ENCODE measurements around the gene PAX3.

PAX3 gene

DNA sequence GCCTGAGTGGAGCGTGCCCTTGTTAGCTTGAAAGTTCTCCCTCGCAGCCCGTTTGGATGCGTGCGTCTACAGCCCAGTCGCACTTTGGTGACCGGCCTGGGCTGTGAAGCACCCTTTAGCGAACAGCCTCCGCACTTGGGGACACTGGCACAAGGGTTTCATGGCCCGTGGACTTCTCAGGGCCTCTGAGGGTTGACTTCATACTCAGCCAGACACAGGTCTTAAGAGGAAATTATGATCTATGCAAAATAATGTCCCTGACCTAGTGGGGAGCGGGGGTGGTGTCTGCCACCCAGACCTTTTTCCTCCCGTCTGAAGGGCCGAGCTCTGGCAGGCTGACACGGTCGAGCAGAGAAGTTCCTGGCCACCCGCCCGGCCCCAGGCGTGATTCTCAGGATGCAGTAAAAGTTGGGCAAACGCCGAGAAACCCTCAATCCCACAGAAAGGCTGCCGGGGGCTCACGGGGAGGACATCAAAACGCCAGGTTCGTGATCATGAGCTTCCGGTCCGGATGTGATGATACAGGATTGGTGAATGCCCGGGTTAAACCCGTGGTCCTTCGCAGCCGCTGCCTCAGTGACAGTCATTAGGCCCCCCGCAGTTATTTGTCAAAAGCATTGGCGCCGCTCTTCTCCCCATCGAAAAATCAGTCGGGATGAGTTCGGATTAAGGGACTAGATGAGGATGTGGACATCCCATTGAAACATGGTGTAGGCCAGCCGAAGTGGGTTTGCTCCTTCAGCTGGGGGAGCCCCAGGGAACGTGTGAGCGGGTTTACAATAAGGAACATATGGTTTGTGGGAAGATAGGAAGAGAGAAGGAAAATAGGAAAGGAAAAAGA lies 3.6 kb upstream of the PAX3 start:
- no peaks in the 10 kb centered on the region for H3K36me3 ChIP-seq
- DNase-seq: no peak
- intact Hi-C loops (cut with DNase I; ENCODE audit: low total_unique reads): no loop called here
- TF ChIP-seq, protein P1, sequence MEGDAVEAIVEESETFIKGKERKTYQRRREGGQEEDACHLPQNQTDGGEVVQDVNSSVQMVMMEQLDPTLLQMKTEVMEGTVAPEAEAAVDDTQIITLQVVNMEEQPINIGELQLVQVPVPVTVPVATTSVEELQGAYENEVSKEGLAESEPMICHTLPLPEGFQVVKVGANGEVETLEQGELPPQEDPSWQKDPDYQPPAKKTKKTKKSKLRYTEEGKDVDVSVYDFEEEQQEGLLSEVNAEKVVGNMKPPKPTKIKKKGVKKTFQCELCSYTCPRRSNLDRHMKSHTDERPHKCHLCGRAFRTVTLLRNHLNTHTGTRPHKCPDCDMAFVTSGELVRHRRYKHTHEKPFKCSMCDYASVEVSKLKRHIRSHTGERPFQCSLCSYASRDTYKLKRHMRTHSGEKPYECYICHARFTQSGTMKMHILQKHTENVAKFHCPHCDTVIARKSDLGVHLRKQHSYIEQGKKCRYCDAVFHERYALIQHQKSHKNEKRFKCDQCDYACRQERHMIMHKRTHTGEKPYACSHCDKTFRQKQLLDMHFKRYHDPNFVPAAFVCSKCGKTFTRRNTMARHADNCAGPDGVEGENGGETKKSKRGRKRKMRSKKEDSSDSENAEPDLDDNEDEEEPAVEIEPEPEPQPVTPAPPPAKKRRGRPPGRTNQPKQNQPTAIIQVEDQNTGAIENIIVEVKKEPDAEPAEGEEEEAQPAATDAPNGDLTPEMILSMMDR (IDR thresholded peaks at IDR 0.05): no peak
- H3K4me3 ChIP-seq: no peak overlapping the region
- H3K27ac ChIP-seq: no peak overlapping the region
- no peaks in the 10 kb centered on the region for H3K9me3 ChIP-seq
- peaks cover 0 to 70% (median 42%) of the 10 kb centered on the region in 4 donors for H3K4me1 ChIP-seq
- H3K27me3 ChIP-seq: peaks cover 0 to 97% of the 10 kb centered on the region in 2 donors

DNA sequence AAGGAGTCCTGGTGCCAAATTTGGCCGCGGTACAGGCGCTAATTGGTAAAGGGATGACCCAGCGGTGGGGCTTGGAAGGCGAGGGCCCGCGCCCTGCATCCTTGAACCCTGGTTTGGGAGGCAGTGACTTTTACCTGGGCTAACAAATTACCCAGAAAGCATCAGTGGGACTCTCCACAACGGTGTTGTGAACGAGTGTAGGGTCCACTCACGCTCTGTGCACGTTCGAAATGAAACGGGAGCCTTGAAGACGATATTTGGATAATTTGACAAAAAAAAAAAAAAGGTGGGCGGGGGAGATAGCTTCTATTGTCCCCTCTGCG lies 3.0 kb upstream of the PAX3 start:
- Histone ChIP-seq H3K4me3 (no peak overlapping the region), H3K27ac (no peak overlapping the region), H3K4me1 (peaks cover 0 to 64% (median 40%) of the 10 kb centered on the region in 4 donors), H3K36me3 (no peaks in the 10 kb centered on the region), H3K27me3 (peaks cover 0 to 97% of the 10 kb centered on the region in 2 donors), H3K9me3 (peaks cover 0 to 2% (median 0%) of the 10 kb centered on the region in 3 donors)
- TF ChIP-seq, protein P1 (IDR thresholded peaks at IDR 0.05): no peak
- intact Hi-C loops (cut with DNase I; ENCODE audit: low total_unique reads): no loop called here
- no peak for DNase-seq

DNA sequence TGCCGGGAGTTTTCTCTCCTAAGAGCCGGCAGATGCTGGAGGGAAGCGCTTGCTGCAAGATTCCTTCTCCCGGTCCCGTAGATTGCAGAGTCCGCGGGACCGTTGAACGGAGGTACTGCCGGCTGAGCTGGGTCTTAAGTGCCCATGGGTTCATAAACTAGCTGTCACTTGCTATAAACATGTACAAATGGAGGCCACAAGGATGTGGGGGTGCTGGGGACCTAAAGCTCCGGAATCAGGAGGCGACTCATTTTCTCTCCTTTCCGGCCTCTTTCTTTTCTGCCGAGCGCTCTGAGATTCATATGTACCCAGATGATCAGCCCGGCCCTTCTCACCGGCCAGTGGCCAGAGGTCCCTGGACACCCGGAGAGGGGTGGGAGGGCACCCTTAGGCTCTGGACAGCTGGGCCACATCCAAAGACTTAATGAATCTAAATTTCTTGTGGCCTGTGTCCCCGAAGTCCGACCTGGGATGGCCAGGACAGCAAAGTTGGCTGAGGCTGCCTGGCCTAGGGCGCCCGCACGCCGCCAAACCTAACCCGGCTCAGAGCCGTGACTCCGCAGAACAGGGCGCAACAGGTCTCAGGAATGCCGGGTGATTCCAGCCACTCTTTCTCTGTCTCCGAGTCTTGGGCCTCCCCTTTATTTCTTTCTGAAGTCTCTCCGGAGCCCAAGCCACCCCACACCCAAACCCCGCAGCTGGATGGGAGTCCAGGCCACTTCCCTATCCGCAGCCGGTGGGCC lies 2.4 kb upstream of the PAX3 start:
- no peaks in the 10 kb centered on the region for H3K36me3 ChIP-seq
- peaks cover 0 to 3% (median 0%) of the 10 kb centered on the region in 3 donors for H3K9me3 ChIP-seq
- peaks cover 0 to 62% (median 37%) of the 10 kb centered on the region in 4 donors for H3K4me1 ChIP-seq
- intact Hi-C loops (cut with DNase I; ENCODE audit: low total_unique reads): no loop called here
- H3K27ac ChIP-seq: no peak overlapping the region
- no peak overlapping the region for H3K4me3 ChIP-seq
- H3K27me3 ChIP-seq: peaks cover 0 to 97% of the 10 kb centered on the region in 2 donors
- DNase-seq: no peak
- TF ChIP-seq, protein P1 (IDR thresholded peaks at IDR 0.05): no peak

DNA sequence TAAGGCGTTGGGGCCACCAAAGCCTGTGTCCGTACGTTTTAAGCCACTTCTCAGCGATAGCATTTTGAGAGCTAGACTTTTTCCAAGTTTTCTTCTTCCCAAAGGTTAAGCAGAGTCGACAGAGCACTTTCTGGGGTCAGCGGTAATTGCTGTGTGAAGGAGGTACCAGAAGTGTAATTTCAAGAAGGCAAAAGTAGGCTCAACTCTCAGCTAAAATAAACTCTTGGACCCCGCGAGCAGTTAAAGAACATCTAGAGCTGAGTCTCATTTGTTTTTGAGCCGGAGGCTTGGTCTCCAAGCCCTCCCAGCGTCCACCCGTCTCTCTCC lies 1.9 kb upstream of the PAX3 start:
- peaks cover 0 to 58% (median 34%) of the 10 kb centered on the region in 4 donors for H3K4me1 ChIP-seq
- TF ChIP-seq, protein P1 (IDR thresholded peaks at IDR 0.05): no peak
- H3K9me3 ChIP-seq: peaks cover 0 to 3% (median 0%) of the 10 kb centered on the region in 3 donors
- H3K27me3 ChIP-seq: peaks cover 0 to 95% of the 10 kb centered on the region in 2 donors
- no peak overlapping the region for H3K27ac ChIP-seq
- DNase-seq: no peak
- no peak overlapping the region for H3K4me3 ChIP-seq
- intact Hi-C loops (cut with DNase I; ENCODE audit: low total_unique reads): no loop called here
- H3K36me3 ChIP-seq: no peaks in the 10 kb centered on the region

DNA sequence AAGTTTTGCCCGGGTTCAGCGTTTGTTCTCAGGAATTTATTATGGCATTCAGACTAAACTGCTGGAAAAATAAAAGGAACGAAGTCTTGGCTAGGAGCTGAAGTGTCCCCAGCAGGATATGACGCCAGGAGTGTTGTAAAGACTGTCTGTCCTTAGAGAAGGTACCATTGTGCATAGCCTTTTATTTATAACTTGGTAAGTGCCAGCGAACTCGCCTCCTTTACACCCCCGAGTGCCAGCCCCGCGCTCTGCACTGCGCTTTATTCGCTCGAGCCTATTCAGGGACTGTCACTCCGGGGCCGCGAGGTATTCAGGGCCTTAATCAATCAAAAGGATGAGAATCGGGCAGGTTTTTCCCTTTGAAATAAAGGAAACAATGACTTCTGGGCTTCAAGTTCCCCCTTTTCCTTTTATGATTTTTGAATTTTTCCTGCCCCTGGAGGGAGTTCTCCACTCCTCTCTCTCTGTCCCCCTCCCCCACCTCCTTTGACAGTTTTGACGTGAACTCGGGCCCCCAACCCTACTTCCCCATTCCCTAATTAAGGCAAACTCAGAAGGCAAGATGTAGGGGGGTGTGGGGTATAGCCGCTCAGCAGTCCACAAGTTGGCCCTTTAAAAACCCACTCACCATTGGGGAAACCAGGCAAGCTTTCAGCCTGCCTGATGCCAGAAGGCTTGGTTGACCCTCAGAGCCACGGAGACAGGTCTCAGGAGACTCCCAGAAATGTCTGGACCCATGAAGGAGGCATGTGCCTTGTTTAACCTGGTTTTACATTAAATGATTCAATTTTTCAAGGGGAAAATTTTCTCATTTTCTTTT lies 1.3 kb upstream of the PAX3 start:
- Histone ChIP-seq H3K4me1 (peaks cover 0 to 58% (median 31%) of the 10 kb centered on the region in 4 donors), H3K27ac (no peak overlapping the region), H3K9me3 (peaks cover 0 to 3% (median 0%) of the 10 kb centered on the region in 3 donors), H3K36me3 (no peaks in the 10 kb centered on the region), H3K27me3 (peaks cover 0 to 95% of the 10 kb centered on the region in 2 donors), H3K4me3 (no peak overlapping the region)
- intact Hi-C loops (cut with DNase I; ENCODE audit: low total_unique reads): no loop called here
- no peak for DNase-seq
- TF ChIP-seq, protein P1 (IDR thresholded peaks at IDR 0.05): no peak

Measured in tibial artery (tissue), 4 donors.